Measurements from ENCODE around the gene C4A. TPM values are rescaled to one million over a fixed set of nuclear protein-coding genes. Genes with fewer than 3 reads are reported as not detected.
"Not testable (repeated sequence)": the region's sequence is repeated elsewhere in the genome, so short reads cannot be mapped to it uniquely, and the experiment has no call there.

The C4A gene
- total RNA-seq, 1 experiment from 2014 or later = 0.98 TPM

DNA sequence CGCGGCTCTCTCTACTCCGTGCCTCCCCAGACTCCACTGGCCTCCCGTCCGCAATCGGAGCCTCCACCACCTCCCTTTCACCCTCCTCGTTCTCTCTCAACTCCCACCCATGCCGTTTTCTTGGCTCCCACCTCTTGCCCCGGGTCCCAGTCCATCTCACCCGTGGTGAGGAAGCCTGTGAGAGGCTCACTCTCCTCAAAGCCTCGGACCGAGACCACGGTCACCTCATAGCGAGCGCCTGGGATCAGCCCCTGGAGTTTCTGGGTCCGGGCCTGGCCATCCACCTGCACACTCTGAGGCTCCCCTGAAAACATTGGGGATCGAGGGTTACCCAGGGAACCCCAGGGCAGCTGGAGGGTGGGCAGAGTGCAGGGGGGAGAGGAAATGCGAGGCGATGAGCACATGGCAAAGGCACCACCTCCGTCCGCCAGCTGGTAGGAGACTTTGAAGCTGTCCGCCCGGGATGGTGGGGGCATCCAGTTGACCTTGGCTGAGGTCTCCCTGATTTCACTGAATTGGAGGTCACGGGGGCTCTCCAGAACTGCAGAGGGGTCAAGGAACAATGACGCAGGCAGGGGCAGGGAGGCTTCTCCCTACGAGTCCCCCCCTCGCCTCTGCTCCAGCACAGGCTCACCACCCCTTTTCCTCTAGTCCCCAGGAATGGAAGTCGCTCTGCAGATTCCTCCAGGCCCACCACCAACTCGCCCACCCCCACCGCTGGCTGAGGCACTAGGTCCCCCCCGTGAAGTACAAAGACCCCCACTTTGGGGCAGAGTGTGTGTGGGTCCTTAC lies 61.9 kb downstream of the C4A start:
- in situ Hi-C loops (cut with HindIII; ENCODE audit: low sequenced_read_pairs); DNase-seq (ENCODE audit: low spot score): not testable (repeated sequence)

DNA sequence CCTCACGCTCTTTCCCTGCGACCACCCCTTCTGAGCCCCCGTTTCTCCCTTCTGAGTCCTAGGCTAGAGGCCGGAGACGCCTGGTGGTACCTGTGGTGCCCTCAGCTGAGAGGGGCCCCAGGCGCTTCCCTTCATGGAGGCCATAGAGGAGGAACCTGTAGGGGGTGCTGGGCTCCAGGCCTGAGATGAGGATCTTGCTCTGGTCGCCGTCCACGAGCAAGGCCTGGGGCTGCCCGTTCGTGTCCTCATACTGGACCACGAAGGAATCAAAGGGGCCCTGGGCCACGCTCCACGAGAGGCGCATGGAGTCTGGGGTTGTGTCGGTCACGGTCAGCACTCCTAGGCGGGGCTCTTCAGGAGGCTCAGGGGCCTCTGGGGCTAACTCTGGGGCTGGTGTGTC lies 63.1 kb downstream of the C4A start:
- DNase-seq (ENCODE audit: low spot score); in situ Hi-C loops (cut with HindIII; ENCODE audit: low sequenced_read_pairs): not testable (repeated sequence)

DNA sequence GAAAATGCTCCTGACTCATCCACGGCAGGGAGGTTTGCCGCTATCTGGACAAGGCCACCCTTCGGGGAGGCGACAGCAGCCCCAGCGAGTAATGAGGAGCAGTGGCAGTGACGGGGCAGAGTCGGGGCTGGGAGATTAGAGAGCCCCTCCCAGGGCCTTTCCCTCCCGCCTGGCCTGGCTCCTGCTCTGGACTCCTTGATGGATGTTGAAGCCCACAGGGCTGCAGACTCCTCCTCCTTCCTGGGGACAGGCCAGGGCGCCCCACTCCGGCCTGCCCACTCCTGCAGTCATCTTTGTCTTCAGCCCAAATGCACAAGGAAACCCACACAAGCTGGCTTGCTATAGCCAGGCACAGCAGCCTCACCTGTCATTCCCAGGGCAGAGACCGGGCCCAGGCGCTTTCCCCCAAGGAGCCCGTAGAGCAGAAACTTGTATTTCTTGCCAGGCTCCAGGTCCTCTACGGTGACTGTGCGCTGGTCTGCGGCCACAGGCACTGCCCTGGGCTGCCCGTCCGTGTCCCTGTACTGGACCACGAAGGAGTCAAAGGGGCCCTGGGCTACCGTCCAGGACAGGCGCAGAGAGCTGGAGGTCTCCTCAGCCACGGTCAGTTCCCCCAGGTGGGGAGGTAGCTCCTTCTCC lies 64.1 kb downstream of the C4A start:
- in situ Hi-C loops (cut with HindIII; ENCODE audit: low sequenced_read_pairs) = no loop called here
- no peak for DNase-seq (ENCODE audit: low spot score)

- DNase-seq (ENCODE audit: low spot score) = no peak
- in situ Hi-C loops (cut with HindIII; ENCODE audit: low sequenced_read_pairs) = no loop called here
These were observed 64.7 kb downstream of the C4A start for GRCh38 chr6:32046450-32047083.

GRCh38 chr6:32047084-32047478 lies 65.2 kb downstream of the C4A start:
- no peak for DNase-seq (ENCODE audit: low spot score)
- in situ Hi-C loops (cut with HindIII; ENCODE audit: low sequenced_read_pairs) = no loop called here

DNA sequence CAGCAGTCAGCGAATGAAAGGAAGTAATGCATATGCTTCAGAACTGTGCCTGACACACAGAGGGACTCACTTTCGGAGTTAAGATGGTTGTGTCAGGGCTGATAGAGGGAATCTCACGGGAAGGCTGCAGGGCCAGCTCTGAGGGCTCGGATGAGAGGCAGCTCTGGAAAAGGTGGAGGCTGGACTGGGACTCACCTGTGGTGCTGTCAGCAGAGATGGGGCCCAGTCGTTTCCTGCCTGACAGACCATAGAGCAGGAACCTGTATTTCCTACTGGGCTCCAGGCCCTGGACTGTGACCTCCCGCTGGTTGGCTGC lies 65.6 kb downstream of the C4A start:
- no peak for DNase-seq (ENCODE audit: low spot score)
- in situ Hi-C loops (cut with HindIII; ENCODE audit: low sequenced_read_pairs) = no loop called here

DNA sequence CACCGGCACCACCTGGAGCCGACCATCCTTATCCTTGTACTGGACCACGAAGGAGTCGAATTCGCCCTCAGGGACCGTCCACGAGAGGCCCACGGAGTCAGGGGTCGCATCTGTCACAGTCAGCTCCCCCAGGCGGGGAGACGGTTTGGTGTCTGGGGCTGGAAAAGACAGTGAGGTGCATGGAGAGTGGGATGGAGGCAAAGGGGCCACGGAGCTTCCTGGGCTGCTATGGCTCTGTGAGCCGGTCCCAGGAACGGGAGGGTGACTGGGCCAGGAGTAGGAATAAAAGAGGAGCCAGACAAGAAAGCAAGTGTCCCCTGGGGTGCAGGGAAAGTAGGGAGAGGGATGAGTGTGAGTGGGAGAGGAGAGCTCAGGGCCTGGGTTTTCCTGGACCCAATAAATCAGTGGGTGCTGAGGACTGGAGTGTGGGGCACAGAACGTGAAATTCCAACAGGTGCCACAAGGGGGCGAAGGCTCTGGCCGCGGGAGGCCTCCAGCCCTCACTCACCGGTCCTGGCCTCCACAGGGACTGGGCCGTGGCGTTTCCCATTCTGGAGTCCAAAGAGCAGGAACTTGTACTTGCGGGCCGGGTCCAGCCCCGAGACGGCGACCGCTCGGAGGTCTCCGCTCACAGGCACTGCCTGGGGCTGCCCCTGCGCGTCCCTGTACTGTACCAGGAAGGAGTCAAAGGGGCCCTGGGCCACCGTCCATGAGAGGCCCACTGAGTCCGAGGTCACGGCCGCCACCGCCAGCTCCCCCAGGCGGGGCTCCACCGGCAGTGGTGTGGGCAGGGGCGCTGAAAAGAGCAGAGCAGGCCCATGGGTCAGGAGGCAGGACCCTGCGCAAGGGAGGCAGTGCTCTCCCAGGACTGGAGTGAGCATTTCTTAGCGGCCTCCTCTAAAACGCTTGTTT lies 66.3 kb downstream of the C4A start:
- peak; percentile 53 for DNase-seq (ENCODE audit: low spot score)
- in situ Hi-C loops (cut with HindIII; ENCODE audit: low sequenced_read_pairs) = no loop called here

DNA sequence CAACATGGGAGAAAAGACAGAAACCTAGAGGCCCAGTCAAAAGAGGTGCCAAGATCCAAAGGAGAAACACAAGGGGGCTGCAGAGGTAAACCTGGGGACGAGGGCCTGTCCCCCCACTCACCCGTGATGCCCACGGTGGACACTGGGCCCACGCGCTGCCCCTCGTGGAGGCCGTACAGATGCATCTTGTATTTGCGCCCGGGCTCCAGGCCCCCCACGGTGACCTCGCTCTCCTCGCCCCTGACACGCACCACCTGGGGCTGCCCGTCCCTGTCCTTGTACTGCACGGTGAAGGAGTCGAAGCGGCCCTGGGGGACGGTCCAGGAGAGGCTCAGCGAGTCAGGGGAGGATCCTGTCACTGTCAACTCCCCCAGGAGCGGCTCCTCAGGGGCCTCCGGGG lies 67.3 kb downstream of the C4A start:
- in situ Hi-C loops (cut with HindIII; ENCODE audit: low sequenced_read_pairs); DNase-seq (ENCODE audit: low spot score): not testable (repeated sequence)

- not testable (repeated sequence) for DNase-seq (ENCODE audit: low spot score)
These were observed 67.9 kb downstream of the C4A start for GRCh38 chr6:32049736-32050135.

DNA sequence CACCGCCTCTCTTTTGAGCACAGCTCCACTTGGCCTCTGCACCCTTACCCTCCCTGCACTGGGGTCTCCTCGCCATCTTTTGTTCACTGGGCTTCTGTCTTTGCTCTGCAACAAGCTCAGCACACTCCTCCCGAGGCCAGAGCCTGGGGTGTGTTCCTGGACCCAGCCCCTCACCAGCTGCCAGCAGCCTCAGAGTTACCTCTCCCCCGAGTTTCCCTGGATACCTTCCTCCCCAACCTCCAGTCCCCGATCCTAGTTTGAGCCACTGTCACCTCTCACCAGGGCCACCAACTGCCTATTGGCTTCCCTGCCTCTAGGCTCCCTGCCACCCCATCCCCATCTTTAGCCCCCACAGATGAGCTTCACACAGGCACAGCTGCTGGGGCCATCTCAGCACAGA lies 68.7 kb downstream of the C4A start:
- no peak for DNase-seq (ENCODE audit: low spot score)
- in situ Hi-C loops (cut with HindIII; ENCODE audit: low sequenced_read_pairs) = no loop called here

More at GRCh38 chr6:32049736-32050135, 67.9 kb downstream of the C4A start:
- in situ Hi-C loops (cut with HindIII; ENCODE audit: low sequenced_read_pairs) = not testable (repeated sequence)

Other genes starting within 250 kb of the C4A start
- 868 and 869 TPM in 2 replicates for gene CLIC1, start 245.5 kb upstream of the C4A start, total RNA-seq (2014; rRNA removed; shearing (Covaris generic))
- gene MSH5, start 242.1 kb upstream of the C4A start, total RNA-seq (2014; rRNA removed; shearing (Covaris generic)) = 3.2 and 7.1 TPM in 2 replicates
- 13.0 and 15.4 TPM in 2 replicates for gene SAPCD1, start 219.4 kb upstream of the C4A start, total RNA-seq (2014; rRNA removed; shearing (Covaris generic))
- 0.78 and 1.7 TPM in 2 replicates for gene VWA7, start 204.7 kb upstream of the C4A start, total RNA-seq (2014; rRNA removed; shearing (Covaris generic))
- gene VARS1, start 186.3 kb upstream of the C4A start, total RNA-seq (2014; rRNA removed; shearing (Covaris generic)) = 133 and 152 TPM in 2 replicates
- 64.0 and 104 TPM in 2 replicates for gene LSM2, start 175.1 kb upstream of the C4A start, total RNA-seq (2014; rRNA removed; shearing (Covaris generic))
- 0.75 and 0.98 TPM in 2 replicates for gene HSPA1L, start 166.8 kb upstream of the C4A start, total RNA-seq (2014; rRNA removed; shearing (Covaris generic))
- 0.25 TPM in 1 of 2 replicates, not detected in the other for gene HSPA1A, start 166.5 kb upstream of the C4A start, total RNA-seq (2014; rRNA removed; shearing (Covaris generic))
- 201 and 209 TPM in 2 replicates for gene HSPA1B, start 154.3 kb upstream of the C4A start, total RNA-seq (2014; rRNA removed; shearing (Covaris generic))
- 212 and 231 TPM in 2 replicates for gene NEU1, start 119.2 kb upstream of the C4A start, total RNA-seq (2014; rRNA removed; shearing (Covaris generic))
- gene SLC44A4, start 103.1 kb upstream of the C4A start, total RNA-seq (2014; rRNA removed; shearing (Covaris generic)) = 0.18 and 0.41 TPM in 2 replicates
- gene EHMT2, start 84.4 kb upstream of the C4A start, total RNA-seq (2014; rRNA removed; shearing (Covaris generic)) = 57.7 and 95.3 TPM in 2 replicates
- gene ZBTB12, start 80.0 kb upstream of the C4A start, total RNA-seq (2014; rRNA removed; shearing (Covaris generic)) = 20.0 and 22.3 TPM in 2 replicates
- gene C2, start 54.3 kb upstream of the C4A start, total RNA-seq (2014; rRNA removed; shearing (Covaris generic)) = 0.98 and 3.7 TPM in 2 replicates
- gene CFB, start 36.0 kb upstream of the C4A start, total RNA-seq (2014; rRNA removed; shearing (Covaris generic)) = not detected in 2 replicates
- 183 and 198 TPM in 2 replicates for gene NELFE, start 23.1 kb upstream of the C4A start, total RNA-seq (2014; rRNA removed; shearing (Covaris generic))
- 41.0 and 43.4 TPM in 2 replicates for gene SKIC2, start 22.9 kb upstream of the C4A start, total RNA-seq (2014; rRNA removed; shearing (Covaris generic))
- gene DXO, start 9.9 kb upstream of the C4A start, total RNA-seq (2014; rRNA removed; shearing (Covaris generic)) = 4.3 and 7.1 TPM in 2 replicates
- gene C4B, start 32.7 kb downstream of the C4A start, total RNA-seq (2014; rRNA removed; shearing (Covaris generic)) = 0.78 and 0.86 TPM in 2 replicates
- gene CYP21A2, start 56.4 kb downstream of the C4A start, total RNA-seq (2014; rRNA removed; shearing (Covaris generic)) = not detected in 2 replicates
- gene TNXB, start 127.3 kb downstream of the C4A start, total RNA-seq (2014; rRNA removed; shearing (Covaris generic)) = under 0.01 TPM in 1 of 2 replicates, not detected in the other
- gene ATF6B, start 146.2 kb downstream of the C4A start, total RNA-seq (2014; rRNA removed; shearing (Covaris generic)) = 21.1 and 23.1 TPM in 2 replicates
- 9.5 and 20.2 TPM in 2 replicates for gene FKBPL, start 148.2 kb downstream of the C4A start, total RNA-seq (2014; rRNA removed; shearing (Covaris generic))
- gene PRRT1, start 169.9 kb downstream of the C4A start, total RNA-seq (2014; rRNA removed; shearing (Covaris generic)) = 0.51 TPM in 1 of 2 replicates, not detected in the other
- gene PPT2, start 172.1 kb downstream of the C4A start, total RNA-seq (2014; rRNA removed; shearing (Covaris generic)) = 37.3 and 38.5 TPM in 2 replicates
- 12.9 and 16.5 TPM in 2 replicates for gene EGFL8, start 182.5 kb downstream of the C4A start, total RNA-seq (2014; rRNA removed; shearing (Covaris generic))
- gene AGPAT1, start 194.0 kb downstream of the C4A start, total RNA-seq (2014; rRNA removed; shearing (Covaris generic)) = 75.4 and 80.4 TPM in 2 replicates
- gene RNF5, start 196.3 kb downstream of the C4A start, total RNA-seq (2014; rRNA removed; shearing (Covaris generic)) = 122 and 128 TPM in 2 replicates
- 3.8 and 17.4 TPM in 2 replicates for gene AGER, start 202.2 kb downstream of the C4A start, total RNA-seq (2014; rRNA removed; shearing (Covaris generic))
- gene PBX2, start 208.1 kb downstream of the C4A start, total RNA-seq (2014; rRNA removed; shearing (Covaris generic)) = 109 and 123 TPM in 2 replicates
- 3.4 and 7.9 TPM in 2 replicates for gene GPSM3, start 210.6 kb downstream of the C4A start, total RNA-seq (2014; rRNA removed; shearing (Covaris generic))
- gene NOTCH4, start 242.0 kb downstream of the C4A start, total RNA-seq (2014; rRNA removed; shearing (Covaris generic)) = 0.27 and 0.62 TPM in 2 replicates

Data from G401 (cell line).